RPMI7951 (cell line): ENCODE results near the gene RNF220. TPM values are rescaled to one million over a fixed set of nuclear protein-coding genes. Genes with fewer than 3 reads are reported as not detected.
A peak's percentile ranks its signal among the peaks of the same experiment; 100 is the strongest.
"Not testable (repeated sequence)": the region's sequence is repeated elsewhere in the genome, so short reads cannot be mapped to it uniquely, and the experiment has no call there.

Experiments
- DNase-seq: peaks from one replicate; pipeline ENCODE4 v3.0.0-alpha.2; 2012; ENCODE audit warnings: low read depth
- total RNA-seq: library from RNA; depleted of rRNA; stranded (reverse); fragments of >200 nt; shearing (Covaris generic); gene quantifications from 2 replicates; pipeline ENCODE4 v1.2.3, GENCODE V29; 2014

The RNF220 gene
- total RNA-seq, 1 experiment from 2014 or later, result 43.1 TPM

- no peak for DNase-seq
Measured at GRCh38 chr1:44547361-44547760, 142.3 kb downstream of the RNF220 start.

DNA sequence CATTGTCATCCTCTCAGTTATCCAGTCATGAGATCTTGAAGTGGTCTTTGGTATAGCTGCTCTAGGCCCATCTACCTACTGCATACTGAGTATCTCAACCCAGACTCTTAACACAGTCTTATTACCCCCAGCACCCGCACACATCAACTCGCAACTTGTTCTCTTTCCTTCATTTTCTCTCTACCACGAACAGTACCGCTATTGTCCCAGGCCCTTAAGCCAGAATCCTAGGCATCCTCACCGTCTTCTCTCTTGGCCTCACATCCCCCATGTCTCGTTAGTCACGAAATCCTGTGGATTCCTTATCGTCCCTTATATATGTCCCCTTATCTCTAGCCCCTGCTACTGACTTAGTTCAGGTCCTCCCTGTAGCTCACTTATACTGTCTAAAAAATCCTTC lies 142.8 kb downstream of the RNF220 start:
- no peak for DNase-seq

DNA sequence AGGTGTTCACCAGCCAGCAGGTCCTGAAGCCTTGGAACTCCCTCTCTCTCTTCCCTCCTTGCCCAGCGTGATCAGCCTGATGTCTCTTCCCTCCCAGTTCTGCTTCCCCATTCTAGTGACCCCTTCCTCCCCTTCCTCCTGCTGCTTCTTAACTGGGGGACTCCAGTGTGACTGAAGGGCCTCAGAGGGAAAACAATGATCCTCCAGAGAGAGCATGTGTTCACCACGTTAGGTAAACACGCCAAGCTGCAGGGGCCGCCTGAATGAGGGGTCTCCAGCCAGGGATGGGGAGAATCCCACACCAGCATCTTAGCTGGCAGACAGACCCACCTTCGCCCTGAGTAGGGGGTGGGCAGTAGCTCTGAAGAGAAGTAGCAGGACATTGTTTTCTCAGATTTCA lies 144.5 kb downstream of the RNF220 start:
- DNase-seq, result no peak

- peak; percentile 14 for DNase-seq
Measured at GRCh38 chr1:44553127-44553758, 148.2 kb downstream of the RNF220 start.

DNA sequence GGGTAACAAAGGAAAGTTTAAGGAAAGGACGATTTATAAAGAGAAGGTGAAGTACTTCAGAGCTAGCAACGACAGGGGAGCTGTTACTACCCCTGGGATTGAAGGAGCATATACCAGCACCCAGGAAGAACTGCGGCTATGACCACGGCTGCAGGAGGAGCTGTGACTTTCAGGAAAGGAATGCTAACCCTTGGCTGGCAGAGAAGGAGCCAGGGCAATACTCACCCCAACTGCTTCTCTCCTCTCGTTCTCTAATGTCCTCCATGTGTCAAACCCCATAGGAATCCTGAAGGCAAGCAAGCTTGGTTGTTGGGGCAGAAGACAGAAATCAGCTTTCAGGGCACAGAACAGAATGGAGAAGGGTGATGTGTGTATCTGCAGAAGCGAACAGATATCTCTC lies 148.7 kb downstream of the RNF220 start:
- DNase-seq, result peak; percentile 75

GRCh38 chr1:44554706-44555105 lies 149.7 kb downstream of the RNF220 start:
- no peak for DNase-seq

DNA sequence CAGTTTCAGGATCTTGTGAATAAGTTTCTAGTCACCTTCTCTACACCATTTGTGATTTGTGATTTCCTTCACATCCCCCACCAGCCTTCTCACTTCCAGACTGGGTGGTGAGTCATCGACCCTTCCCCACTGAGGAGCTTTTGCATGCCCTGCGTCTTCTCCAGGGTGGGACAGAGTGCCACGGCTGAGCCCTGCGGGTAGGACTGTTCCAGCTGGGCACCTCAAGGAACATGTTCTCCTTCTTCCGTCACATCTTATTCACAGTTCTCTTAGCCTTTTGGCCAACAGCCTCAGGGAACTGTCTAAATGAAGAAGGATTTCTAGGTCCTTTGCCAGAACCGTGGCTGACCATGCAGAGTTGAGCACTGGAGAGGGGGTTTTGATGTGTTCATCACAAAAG lies 152.7 kb downstream of the RNF220 start:
- DNase-seq, result peak; percentile 19

- DNase-seq, result no peak
Measured at GRCh38 chr1:44558883-44559282, 153.8 kb downstream of the RNF220 start.

DNA sequence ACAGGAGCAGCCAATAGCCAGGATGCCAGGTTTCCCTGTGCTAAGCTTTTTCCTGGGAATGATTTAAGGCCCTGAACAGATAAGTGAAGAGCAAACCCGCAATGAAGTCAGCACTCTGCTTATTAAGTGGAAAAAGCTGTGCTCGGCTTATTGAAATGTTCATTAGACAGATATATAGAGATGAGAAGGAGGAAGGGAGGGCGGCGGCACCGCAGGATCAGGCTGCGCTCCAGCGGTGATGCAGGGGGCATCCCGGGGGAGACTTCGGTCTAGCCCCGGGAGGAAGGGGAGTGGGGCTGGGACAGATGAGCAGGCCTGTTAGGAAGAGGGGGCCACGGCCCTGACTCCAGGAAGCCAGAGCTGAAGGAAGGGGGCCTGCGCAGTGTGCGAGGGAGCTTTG lies 154.3 kb downstream of the RNF220 start:
- DNase-seq, result no peak

GRCh38 chr1:44559913-44560312 lies 154.9 kb downstream of the RNF220 start:
- no peak for DNase-seq

- not testable (repeated sequence) for DNase-seq
Measured at GRCh38 chr1:44560696-44561095, 155.6 kb downstream of the RNF220 start.

DNA sequence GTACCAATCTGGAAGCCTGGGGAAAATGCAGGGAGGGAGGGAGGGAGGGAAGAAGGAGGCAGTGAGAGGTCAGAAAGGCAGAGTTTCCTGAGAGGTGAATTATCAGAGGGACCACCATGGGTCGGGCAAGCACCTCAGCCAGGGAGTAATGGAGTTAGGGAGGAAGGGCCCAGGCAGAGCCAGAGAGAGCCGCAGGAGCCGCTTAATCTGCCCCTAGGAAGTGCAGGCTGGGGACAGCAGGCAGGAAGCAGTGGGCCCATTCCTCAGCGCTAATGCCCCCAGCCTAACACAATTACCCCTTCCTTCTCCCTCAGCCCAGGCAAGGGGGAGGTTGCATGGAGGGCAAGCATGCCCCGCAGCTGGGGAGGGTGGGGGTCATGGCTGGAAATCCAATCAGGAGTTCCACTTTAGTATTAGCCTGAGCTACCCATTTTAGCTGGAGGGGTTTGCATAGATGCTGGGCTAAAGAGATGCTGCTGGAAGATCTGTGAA lies 160.2 kb downstream of the RNF220 start:
- DNase-seq, result no peak

- DNase-seq, result no peak
Measured at GRCh38 chr1:44565833-44566232, 160.8 kb downstream of the RNF220 start.

DNA sequence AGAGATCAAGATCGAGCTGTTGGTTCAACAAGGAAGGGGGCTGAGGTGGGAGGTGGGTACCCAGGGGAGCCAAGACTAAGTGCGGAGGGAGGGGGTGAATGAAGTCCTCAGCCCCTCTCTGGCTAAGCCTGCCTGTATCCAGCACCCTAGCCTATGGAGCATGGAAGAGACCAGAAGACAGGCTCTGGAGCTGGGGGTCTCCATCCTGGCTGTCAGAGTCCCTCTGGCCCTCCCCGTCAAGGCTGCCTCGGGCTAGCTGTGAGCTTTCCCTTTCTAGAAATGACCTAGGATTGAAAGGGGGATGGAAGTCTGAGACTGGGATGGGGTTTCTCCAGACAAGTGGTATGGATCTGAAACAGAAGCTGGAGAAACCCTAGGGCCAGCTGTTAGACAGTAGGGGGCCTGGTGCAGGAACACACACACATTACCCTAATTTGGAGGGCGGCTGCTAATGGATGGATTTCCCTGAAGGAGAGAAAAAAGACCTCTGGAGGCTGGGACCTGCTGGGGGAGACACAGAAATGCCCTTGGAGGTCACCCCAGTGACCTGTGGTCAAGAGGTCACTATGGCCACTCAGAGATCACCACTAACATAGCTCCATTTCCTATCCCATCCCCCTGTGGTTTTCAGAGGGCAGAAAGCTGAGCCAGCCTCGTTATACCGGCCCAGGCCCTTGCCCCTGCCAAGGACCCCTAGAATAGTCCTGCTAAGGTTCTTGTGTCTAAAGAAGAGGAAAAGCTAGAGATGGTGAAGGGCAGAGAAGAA lies 161.4 kb downstream of the RNF220 start:
- no peak for DNase-seq

GRCh38 chr1:44568128-44568900 lies 163.3 kb downstream of the RNF220 start:
- DNase-seq, result no peak

GRCh38 chr1:44569491-44569890 lies 164.4 kb downstream of the RNF220 start:
- no peak for DNase-seq

DNA sequence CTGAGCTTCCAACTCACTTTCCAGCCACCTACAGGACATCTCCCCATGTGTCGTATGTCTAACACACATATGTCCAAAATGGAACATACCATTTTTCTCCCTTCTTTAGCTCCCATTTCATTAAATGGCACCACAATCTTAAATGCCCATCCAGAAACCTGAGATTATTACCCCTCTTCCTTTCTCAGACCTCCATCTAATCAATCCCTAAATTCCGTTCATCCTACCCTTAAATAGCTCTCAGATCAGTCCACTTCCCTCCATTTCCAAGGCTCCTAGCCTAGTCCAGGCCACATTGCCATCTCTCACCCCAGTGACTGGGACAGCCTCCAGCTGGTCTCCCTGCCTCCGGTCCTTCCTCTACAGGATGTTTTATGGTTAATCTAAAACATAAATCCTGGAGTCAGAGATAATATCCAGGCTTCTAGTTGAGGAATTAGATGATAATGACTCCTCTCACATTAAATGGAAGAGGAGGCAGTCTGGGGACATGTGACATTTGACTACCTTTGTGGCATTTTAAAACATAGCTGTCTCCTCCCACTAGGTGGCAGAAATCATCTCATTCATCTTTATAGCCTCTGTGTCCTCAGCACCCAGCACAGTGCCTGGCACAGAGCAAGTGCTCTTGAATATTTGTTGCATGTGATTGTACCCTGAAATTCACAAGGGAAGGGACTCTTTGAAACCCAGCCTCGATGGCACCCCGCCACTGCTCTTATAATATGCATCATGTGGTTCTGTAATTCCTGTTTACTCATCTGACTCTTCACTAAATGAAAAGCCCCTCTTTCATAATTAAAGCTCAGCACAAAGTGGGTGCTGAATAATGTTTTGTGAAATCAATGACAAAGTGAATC lies 166.9 kb downstream of the RNF220 start:
- DNase-seq, result no peak

DNA sequence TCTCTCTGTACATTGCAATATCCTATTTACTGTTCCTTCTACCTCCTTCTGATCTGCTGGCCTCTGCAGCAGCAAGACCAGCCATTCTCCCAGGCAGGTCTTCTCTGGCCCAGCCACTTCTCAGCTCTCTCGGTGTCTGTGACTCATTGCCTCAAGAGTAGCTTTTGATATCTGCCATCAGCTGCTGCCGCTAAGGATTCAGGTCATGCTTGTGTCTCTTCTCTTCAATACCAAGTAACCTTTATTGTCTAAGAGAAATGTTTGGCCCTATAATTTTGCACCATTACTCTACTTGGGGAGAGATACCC lies 167.5 kb downstream of the RNF220 start:
- DNase-seq, result no peak

DNA sequence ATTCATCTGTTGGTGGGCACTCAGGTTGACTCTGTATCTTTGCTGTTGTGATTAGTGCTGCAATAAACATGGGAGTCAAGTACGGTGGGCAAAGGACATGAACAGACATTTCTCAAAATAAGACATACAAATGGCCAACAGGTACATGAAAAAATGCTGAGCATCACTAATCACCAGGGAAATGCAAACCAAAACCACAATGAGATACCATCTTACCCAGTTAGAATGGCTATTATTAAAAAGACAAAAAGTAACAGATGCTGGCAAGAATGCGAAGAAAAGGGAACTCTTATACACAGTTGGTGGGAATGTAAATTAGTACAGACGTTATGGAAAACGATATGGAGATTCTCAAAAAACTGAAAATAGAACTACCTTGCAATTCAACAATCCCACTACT lies 170.3 kb downstream of the RNF220 start:
- DNase-seq, result no peak

- DNase-seq, result no peak
Measured at GRCh38 chr1:44576456-44577150, 171.5 kb downstream of the RNF220 start.

DNA sequence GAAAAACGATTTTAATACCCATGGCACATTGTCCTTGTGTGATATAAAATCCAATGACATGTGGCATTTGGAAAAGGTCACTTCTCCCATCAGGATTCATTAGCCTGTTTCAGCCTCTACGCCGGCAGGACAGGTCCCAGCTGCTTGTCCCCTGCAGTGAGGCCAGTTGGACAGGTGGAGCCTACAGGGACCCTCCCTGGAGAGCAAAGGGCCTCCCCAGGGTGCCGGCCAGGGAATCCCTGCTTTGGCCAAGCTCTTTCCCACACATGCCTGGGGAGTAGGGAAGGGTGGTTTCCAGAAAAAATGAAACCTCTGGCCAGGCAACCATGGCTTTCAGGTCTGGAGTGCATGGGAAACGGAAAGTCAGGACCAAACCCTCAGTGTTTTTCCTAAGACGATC lies 176.2 kb downstream of the RNF220 start:
- no peak for DNase-seq
